ENCODE results near the gene SEBOX. TPM values are rescaled to one million over a fixed set of nuclear protein-coding genes. Genes with fewer than 3 reads are reported as not detected.

The SEBOX gene
- total RNA-seq, 1 donor from 2014 or later, result not detected

- no peaks in the 10 kb centered on the region for H3K27me3 Mint-ChIP-seq
- no peaks in the 10 kb centered on the region for H3K9me3 Mint-ChIP-seq (ENCODE audit: low read depth)
- no peak overlapping the region for H3K27ac Mint-ChIP-seq
- H3K36me3 Mint-ChIP-seq (ENCODE audit: insufficient read depth), result peaks cover 7% of the 10 kb centered on the region
- H3K4me3 Mint-ChIP-seq (ENCODE audit: low read depth), result no peak overlapping the region
- no peak for DNase-seq (ENCODE audit: low spot score, unreplicated experiment)
- TF ChIP-seq CTCF (IDR thresholded peaks at IDR 0.05; ENCODE audit: unreplicated experiment), result no peak
- no peaks in the 10 kb centered on the region for H3K4me1 Mint-ChIP-seq (ENCODE audit: low read depth)
Measured at GRCh38 chr17:28344435-28344901, 20.5 kb downstream of the SEBOX start.

GRCh38 chr17:28344011-28344410 is 21.0 kb downstream of the SEBOX start:
- no peak for TF ChIP-seq CTCF (IDR thresholded peaks at IDR 0.05; ENCODE audit: unreplicated experiment)
- Mint-ChIP-seq H3K4me3 (ENCODE audit: low read depth) (no peak overlapping the region), H3K27ac (no peak overlapping the region), H3K27me3 (no peaks in the 10 kb centered on the region), H3K36me3 (ENCODE audit: insufficient read depth) (peaks cover 7% of the 10 kb centered on the region), H3K4me1 (ENCODE audit: low read depth) (no peaks in the 10 kb centered on the region), H3K9me3 (ENCODE audit: low read depth) (no peaks in the 10 kb centered on the region)
- DNase-seq (ENCODE audit: low spot score, unreplicated experiment), result no peak

GRCh38 chr17:28343491-28343932 is 21.5 kb downstream of the SEBOX start:
- Mint-ChIP-seq H3K4me3 (ENCODE audit: low read depth) (no peak overlapping the region), H3K27ac (no peak overlapping the region)
- no peak for TF ChIP-seq CTCF (IDR thresholded peaks at IDR 0.05; ENCODE audit: unreplicated experiment)

GRCh38 chr17:28342313-28342712 is 22.7 kb downstream of the SEBOX start:
- H3K36me3 Mint-ChIP-seq (ENCODE audit: insufficient read depth), result peaks cover 6% of the 10 kb centered on the region

More at GRCh38 chr17:28343491-28343932, 21.5 kb downstream of the SEBOX start:
- no peak for DNase-seq (ENCODE audit: low spot score, unreplicated experiment)
- Mint-ChIP-seq H3K36me3 (ENCODE audit: insufficient read depth) (peaks cover 7% of the 10 kb centered on the region), H3K4me1 (ENCODE audit: low read depth) (no peaks in the 10 kb centered on the region), H3K27me3 (no peaks in the 10 kb centered on the region), H3K9me3 (ENCODE audit: low read depth) (no peaks in the 10 kb centered on the region)

GRCh38 chr17:28341516-28341915 is 23.5 kb downstream of the SEBOX start:
- Mint-ChIP-seq H3K27me3 (no peaks in the 10 kb centered on the region), H3K4me3 (ENCODE audit: low read depth) (no peak overlapping the region)

More at GRCh38 chr17:28342313-28342712, 22.7 kb downstream of the SEBOX start:
- Mint-ChIP-seq H3K27me3 (no peaks in the 10 kb centered on the region), H3K27ac (peak overlapping the region; percentile 59), H3K4me1 (ENCODE audit: low read depth) (peaks cover 2% of the 10 kb centered on the region), H3K4me3 (ENCODE audit: low read depth) (no peak overlapping the region), H3K9me3 (ENCODE audit: low read depth) (no peaks in the 10 kb centered on the region)
- DNase-seq (ENCODE audit: low spot score, unreplicated experiment), result no peak
- TF ChIP-seq CTCF (IDR thresholded peaks at IDR 0.05; ENCODE audit: unreplicated experiment), result no peak

More at GRCh38 chr17:28341516-28341915, 23.5 kb downstream of the SEBOX start:
- H3K9me3 Mint-ChIP-seq (ENCODE audit: low read depth), result no peaks in the 10 kb centered on the region
- TF ChIP-seq CTCF (IDR thresholded peaks at IDR 0.05; ENCODE audit: unreplicated experiment), result no peak
- no peak for DNase-seq (ENCODE audit: low spot score, unreplicated experiment)
- H3K27ac Mint-ChIP-seq, result no peak overlapping the region
- peaks cover 4% of the 10 kb centered on the region for H3K36me3 Mint-ChIP-seq (ENCODE audit: insufficient read depth)
- H3K4me1 Mint-ChIP-seq (ENCODE audit: low read depth), result peaks cover 10% of the 10 kb centered on the region

Data from progenitor cell of endocrine pancreas (in vitro differentiated cells).